Endothelial cell of umbilical vein (primary cell): Measurements from ENCODE around the gene PLK5. TPM values are rescaled to one million over a fixed set of nuclear protein-coding genes. Genes with fewer than 3 reads are reported as not detected.

Source experiments
- BruUV-seq: library from RNA; stranded (reverse); fragments of 400-500 nt; replicated peaks from 2 replicates; lab custom pipeline; 2021; lab: Mats Ljungman, UMichigan
- CTCF ChIA-PET: fragments of 300-600, 350-600 bp; sonication (Branson Sonifier 250); formaldehyde crosslinking; loops from one replicate; lab custom pipeline; 2021; ENCODE audit warnings: antibody characterized with exemption, inconsistent platforms; lab: Charles Lee
- POLR2A ChIA-PET: fragments of 300-600, 350-600 bp; sonication (Branson Sonifier 250); formaldehyde crosslinking; loops from one replicate; lab custom pipeline; 2021; ENCODE audit warnings: antibody characterized with exemption, inconsistent platforms; lab: Charles Lee
- DNase-seq: peaks from one replicate; pipeline ENCODE4 v3.0.0-alpha.2; 2011; ENCODE audit warnings: low read depth, low spot score
- FAIRE-seq: peaks from 2 replicates; lab custom pipeline; 2011; peaks lifted over from hg19 to GRCh38; lab: Jason Lieb, UNC
- H2AFZ ChIP-seq: 2 replicates; pipeline ENCODE4 v1.6.0; 2012; ENCODE audit warnings: low read depth, low read length, control low read depth, inconsistent platforms
- H3K27ac ChIP-seq: 2 replicates; pipeline ENCODE4 v1.5.1; 2011; ENCODE audit warnings: low read depth, mild to moderate bottlenecking, control low read depth, low read length, moderate library complexity; ENCODE audit not compliant: insufficient read depth
- H3K27me3 ChIP-seq, 2 experiments: 2 replicates each; pipeline versions ENCODE4 v1.6.0 to v1.6.1; 2011; ENCODE audit warnings: low read length in 2 of 2, mixed read lengths in 1 of 2; ENCODE audit not compliant: control insufficient read depth in 2 of 2, insufficient read depth in 2 of 2
- H3K36me3 ChIP-seq, 2 experiments: 2 replicates in 1 of 2; 3 replicates in 1 of 2; pipeline ENCODE4 v1.5.1; 2011; ENCODE audit warnings: low read length in 2 of 2, mild to moderate bottlenecking in 1 of 2, moderate library complexity in 1 of 2; ENCODE audit not compliant: control insufficient read depth in 2 of 2, insufficient read depth in 2 of 2; ENCODE audit errors: extremely low read depth in 1 of 2
- H3K4me1 ChIP-seq: 3 replicates; pipeline ENCODE4 v1.5.1; 2011; ENCODE audit warnings: mild to moderate bottlenecking, low read length; ENCODE audit not compliant: control insufficient read depth, insufficient read depth; ENCODE audit errors: extremely low read depth
- H3K4me2 ChIP-seq: 2 replicates; pipeline ENCODE4 v1.6.1; 2011; ENCODE audit warnings: low read length, control low read depth, mixed read lengths; ENCODE audit not compliant: insufficient read depth
- H3K4me3 ChIP-seq, 3 experiments: fragments of 200-600 bp in 1 of 3; sonication (generic), shearing (Covaris generic) in 1 of 3; replicated peaks in 1 of 3; 2 replicates each; pipeline ENCODE4 v1.5.1; 2011 to 2016; ENCODE audit warnings: control low read depth in 3 of 3, low read length in 3 of 3, mild to moderate bottlenecking in 2 of 3, inconsistent platforms in 1 of 3, low read depth in 1 of 3, moderate library complexity in 1 of 3; ENCODE audit not compliant: insufficient read depth in 1 of 3
- H3K79me2 ChIP-seq: 2 replicates; pipeline ENCODE4 v1.6.0; 2012; ENCODE audit warnings: low read length, inconsistent platforms; ENCODE audit not compliant: control insufficient read depth, insufficient read depth
- H3K9ac ChIP-seq: replicated peaks from 2 replicates; pipeline ENCODE3; 2011; ENCODE audit warnings: low read length, control low read depth; ENCODE audit not compliant: insufficient read depth; ENCODE audit errors: extremely low read depth
- H3K9me1 ChIP-seq: replicated peaks from 3 replicates; pipeline ENCODE4 v1.6.0; 2011; ENCODE audit warnings: mild to moderate bottlenecking, low read length; ENCODE audit not compliant: control insufficient read depth, insufficient read depth; ENCODE audit errors: extremely low read depth
- H3K9me3 ChIP-seq: replicated peaks from 2 replicates; pipeline ENCODE4 v1.5.1; 2012; ENCODE audit warnings: low read length, inconsistent platforms; ENCODE audit not compliant: control insufficient read depth, insufficient read depth
- H4K20me1 ChIP-seq: replicated peaks from 2 replicates; pipeline ENCODE3; 2011; ENCODE audit warnings: mild to moderate bottlenecking, low read length; ENCODE audit not compliant: control insufficient read depth, insufficient read depth; ENCODE audit errors: extremely low read depth
- CTCF ChIP-seq, 2 donors: IDR thresholded peaks; 1 replicate in 1 of 2; 2 replicates in 1 of 2; pipeline ENCODE4 v1.5.1; 2011; ENCODE audit warnings: low read length in 2 of 2, mild to moderate bottlenecking in 2 of 2, moderate library complexity in 2 of 2, control low read depth in 1 of 2, inconsistent platforms in 1 of 2, low read depth in 1 of 2; ENCODE audit not compliant: insufficient read depth in 1 of 2; ENCODE audit errors: extremely low read depth in 1 of 2
- EZH2 ChIP-seq: IDR thresholded peaks from 2 replicates; pipeline ENCODE4 v1.6.1; 2012; ENCODE audit warnings: borderline replicate concordance, low read depth, mild to moderate bottlenecking, moderate library complexity, low read length, inconsistent platforms; ENCODE audit not compliant: severe bottlenecking
- FOS ChIP-seq: IDR thresholded peaks from 2 replicates; pipeline ENCODE4 v1.6.1; 2011; ENCODE audit warnings: mild to moderate bottlenecking, low read length, moderate library complexity, borderline replicate concordance; ENCODE audit not compliant: insufficient read depth
- GATA2 ChIP-seq: IDR thresholded peaks from 2 replicates; pipeline ENCODE4 v1.7.0; 2011; ENCODE audit warnings: low read depth, mild to moderate bottlenecking, moderate library complexity, mixed read lengths, low read length; ENCODE audit not compliant: insufficient read length, insufficient read depth
- JUN ChIP-seq: IDR thresholded peaks from 2 replicates; pipeline ENCODE4 v1.6.1; 2011; ENCODE audit warnings: borderline replicate concordance, low read depth; ENCODE audit not compliant: insufficient read length, insufficient read depth
- MAX ChIP-seq: IDR thresholded peaks from 2 replicates; pipeline ENCODE4 v1.6.1; 2011; ENCODE audit not compliant: insufficient read depth, insufficient read length
- MYC ChIP-seq: IDR thresholded peaks from one replicate; pipeline ENCODE4 v1.6.1; 2011; ENCODE audit warnings: mild to moderate bottlenecking, low read depth, low read length
- POLR2A ChIP-seq: IDR thresholded peaks from 2 replicates; pipeline ENCODE4 v1.6.1; 2012; ENCODE audit warnings: low read depth, mild to moderate bottlenecking, control low read depth, low read length
- POLR2AphosphoS5 ChIP-seq: IDR thresholded peaks from 2 replicates; pipeline ENCODE4 v1.6.1; 2012; ENCODE audit warnings: low read depth, mild to moderate bottlenecking, control low read depth, low read length, moderate library complexity; ENCODE audit not compliant: insufficient read depth
- dilution Hi-C: fragments of 300-500 bp; cut with MboI; formaldehyde crosslinking; loops from one replicate; pipeline ENCODE4 v1.15.0; 2019; ENCODE audit warnings: low sequenced_read_pairs; ENCODE audit not compliant: extremely low pct_ligation_motif_present
- intact Hi-C: fragments of 100-400 bp; cut with micrococcal nuclease; formaldehyde crosslinking; loops from one replicate; pipeline ENCODE4 v1.10.0; 2022
- polyA plus RNA-seq, 4 experiments: library from polyadenylated mRNA; depleted of rRNA in 3 of 4; stranded (reverse) in 3 of 4; unstranded in 1 of 4; fragments of >200 nt; gene quantifications; 2 replicates each; pipeline versions ENCODE4 v1.2.1 to v1.2.3, GENCODE V29; 2011 to 2012; ENCODE audit warnings: missing spikeins in 1 of 4
- total RNA-seq: library from RNA; stranded (reverse); gene quantifications from 2 replicates; pipeline ENCODE4 v1.2.3, GENCODE V29; 2021

PLK5 gene
- total and polyA plus RNA-seq, 2 donors (not counting 3 experiments of a cell fraction or from before 2014, with no cell fraction given) = not detected

GRCh38 chr19:1551068-1552040, 27.5 kb downstream of the PLK5 start:
- BruUV-seq = no TSS peak
- Histone ChIP-seq H3K27ac (no peak overlapping the region), H3K36me3 (peaks cover 3 to 5% of the 10 kb centered on the region in 2 experiments), H4K20me1 (no peaks in the 10 kb centered on the region), H3K9me1 (no peaks in the 10 kb centered on the region), H3K9me3 (no peaks in the 10 kb centered on the region), H3K4me1 (no peaks in the 10 kb centered on the region), H3K27me3 (no peaks in the 10 kb centered on the region), H3K4me2 (no peak overlapping the region), H2AFZ (no peak overlapping the region), H3K4me3 (no peak overlapping the region), H3K9ac (no peak overlapping the region), H3K79me2 (no peaks in the 10 kb centered on the region)
- no peak for DNase-seq
- dilution Hi-C loops (no loop called here), intact Hi-C loops (no loop called here)
- TF ChIP-seq MYC (no peak), JUN (no peak), FOS (no peak), MAX (no peak), GATA2 (no peak), EZH2 (no peak), POLR2A (no peak), CTCF (IDR thresholded peaks at IDR 0.05; ENCODE audit: extremely low read depth in 1 of 2, insufficient read depth in 1 of 2, low read depth in 1 of 2, low read length in 2 of 2) (no peak), POLR2AphosphoS5 (no peak)
- FAIRE-seq = no peak
- POLR2A ChIA-PET = interaction anchor here (1.4 kb wide), 1 partner anchor 15 kb away, joined by 4 read pairs; no protein-coding TSS in a partner anchor
- CTCF ChIA-PET = interaction anchor here (1.1 to 1.4 kb wide), 3 partner anchors 40 to 121 kb away, joined by 3 to 4 read pairs (median 3); no protein-coding TSS in a partner anchor
